Heart right ventricle (tissue), 16 donors: ENCODE results near the gene MAD2L1BP. TPM values are rescaled to one million over a fixed set of nuclear protein-coding genes. Genes with fewer than 3 reads are reported as not detected.

Experiments
- ATAC-seq, 8 donors: fragments of 200-7000 bp; cut with Tn5 transposase; one replicate each; pipeline ENCODE4 v1.9.1; 2020; ENCODE audit warnings: mild to moderate bottlenecking in 8 of 8, moderate library complexity in 8 of 8, moderate number of reproducible peaks in 1 of 8
- DNase-seq, 2 donors: peaks; one replicate each; pipeline ENCODE4 v3.0.0-alpha.2; 2020
- H3K27ac ChIP-seq, 10 donors: fragments of 200-600 bp; sonication (generic) in 2 of 10; one replicate each; pipeline versions ENCODE4 v1.5.0 to v1.8.0; 2020 to 2022; ENCODE audit warnings: mild to moderate bottlenecking in 3 of 10
- H3K27me3 ChIP-seq, 7 donors: fragments of 200-600 bp; one replicate each; pipeline ENCODE4 v1.8.0; 2021 to 2022; ENCODE audit warnings: mild to moderate bottlenecking in 2 of 7
- H3K36me3 ChIP-seq, 9 donors: fragments of 200-600 bp; sonication (generic) in 1 of 9; one replicate each; pipeline versions ENCODE4 v1.5.0 to v1.8.0; 2020 to 2022; ENCODE audit warnings: mild to moderate bottlenecking in 2 of 9
- H3K4me1 ChIP-seq, 9 donors: fragments of 200-600 bp; sonication (generic) in 1 of 9; one replicate each; pipeline versions ENCODE4 v1.5.0 to v1.8.0; 2020 to 2022; ENCODE audit warnings: mild to moderate bottlenecking in 4 of 9
- H3K4me3 ChIP-seq, 10 donors: fragments of 200-600 bp; sonication (generic) in 2 of 10; one replicate each; pipeline versions ENCODE4 v1.5.0 to v1.8.0; 2020 to 2022; ENCODE audit warnings: mild to moderate bottlenecking in 7 of 10, moderate library complexity in 2 of 10
- H3K9me3 ChIP-seq, 11 donors: fragments of 200-600 bp in 10 of 11; sonication (generic) in 2 of 11; one replicate each; pipeline versions ENCODE4 v1.5.0 to v1.8.0; 2013 to 2022; ENCODE audit warnings: mild to moderate bottlenecking in 2 of 11, control low read depth in 1 of 11, moderate library complexity in 1 of 11
- CTCF ChIP-seq, 9 donors: fragments of 200-600 bp; sonication (generic) in 2 of 9; IDR thresholded peaks; one replicate each; pipeline versions ENCODE4 v1.5.0 to v1.8.0; 2021 to 2022; ENCODE audit warnings: antibody characterized with exemption in 9 of 9, mild to moderate bottlenecking in 5 of 9, moderate library complexity in 1 of 9
- WGBS, 2 donors: extraction: QIAGEN DNeasy Blood & Tissue Kit; methylation state at CpG; one replicate each; pipeline ENCODE4 v1.1.7; 2013; ENCODE audit warnings: inconsistent platforms in 1 of 2; 5-methylcytosine and 5-hydroxymethylcytosine counted together
- intact Hi-C, 10 donors: fragments of 100-400 bp; cut with DNase I; formaldehyde crosslinking; loops; one replicate each; pipeline versions ENCODE4 v1.11.1 to v1.14.2; 2022
- polyA plus RNA-seq, 2 donors: library from polyadenylated mRNA; stranded (reverse); fragments of 200-250 nt; gene quantifications; one replicate each; pipeline ENCODE4 v1.2.3, GENCODE V29; 2013
- total RNA-seq, 10 donors: library from RNA; stranded (reverse); fragmentation: NEBNext Ultra II Directional in 3 of 10; extraction: Animal tissue kit (Norgen Biotek cat#: 25700) in 3 of 10; gene quantifications; one replicate each; pipeline versions ENCODE4 v1.2.1 to v1.2.4, GENCODE V29; 2021 to 2023
- donor health status: Arrhythmogenic right ventricular cardiomyopathy.
- donor health status: ischemic (EF 13 %, LVEDD 7.1; RV severe dilation, severe dysfunction).
- donor health status: healthy with polysubstance abuse.
- donor health status: DM: no; HTN: yes; CAD: no.
- donor health status: DM: no; HTN: no; CAD: no.
- donor health status: ischemic (EF 25% LVEDD 6.9; RV normal size, moderate dysfunction).
- donor health status: ischemic (EF 25% LVEDD 5.7; RV mildly dilated, moderate dysfunction).
- donor health status: healthy.
- donor health status: DM: yes; HTN: yes; CAD: no.
- donor health status: Ischemic cardiomyopathy.
- donor health status: ischemic (EF 35%, LVEDD 5.7; RV mildly dilated, moderate dysfunction).
- donor health status: nonischemic (EF 11% LVEDD 7.7; RV severe dilation, severe dysfunction).
- donor health status: DM: yes; HTN: yes; CAD: no.
- donor health status: PGD.
- donor health status: ischemic (EF 29% LVEDD 5.4; RV normal size, mild dysfunction).
- donor health status: nonischemic (EF 23%, LVEDD 6.1; RV moderate dilation, normal function).

MAD2L1BP gene
- total and polyA plus RNA-seq, 12 donors: 13.5 to 34.8 (median 28.1) TPM

GRCh38 chr6:43670623-43670986 lies 35.0 kb downstream of the MAD2L1BP start:
- DNase-seq: no peak
- Histone ChIP-seq H3K4me1 (peaks cover 26 to 49% (median 41%) of the 10 kb centered on the region in 9 donors), H3K4me3 (no peak overlapping the region), H3K27ac (peak overlapping the region in 9 of 10 donors; percentile 19 to 85 (median 79)), H3K27me3 (no peaks in the 10 kb centered on the region), H3K9me3 (no peaks in the 10 kb centered on the region), H3K36me3 (peaks cover 0 to 54% (median 33%) of the 10 kb centered on the region in 9 donors)
- intact Hi-C loops: no loop called here
- no peak for TF ChIP-seq CTCF (IDR thresholded peaks at IDR 0.05)
- 96 to 98% methylated on average over 6 of the region's 6 CpGs for WGBS, 2 donors
- no peak for ATAC-seq

DNA sequence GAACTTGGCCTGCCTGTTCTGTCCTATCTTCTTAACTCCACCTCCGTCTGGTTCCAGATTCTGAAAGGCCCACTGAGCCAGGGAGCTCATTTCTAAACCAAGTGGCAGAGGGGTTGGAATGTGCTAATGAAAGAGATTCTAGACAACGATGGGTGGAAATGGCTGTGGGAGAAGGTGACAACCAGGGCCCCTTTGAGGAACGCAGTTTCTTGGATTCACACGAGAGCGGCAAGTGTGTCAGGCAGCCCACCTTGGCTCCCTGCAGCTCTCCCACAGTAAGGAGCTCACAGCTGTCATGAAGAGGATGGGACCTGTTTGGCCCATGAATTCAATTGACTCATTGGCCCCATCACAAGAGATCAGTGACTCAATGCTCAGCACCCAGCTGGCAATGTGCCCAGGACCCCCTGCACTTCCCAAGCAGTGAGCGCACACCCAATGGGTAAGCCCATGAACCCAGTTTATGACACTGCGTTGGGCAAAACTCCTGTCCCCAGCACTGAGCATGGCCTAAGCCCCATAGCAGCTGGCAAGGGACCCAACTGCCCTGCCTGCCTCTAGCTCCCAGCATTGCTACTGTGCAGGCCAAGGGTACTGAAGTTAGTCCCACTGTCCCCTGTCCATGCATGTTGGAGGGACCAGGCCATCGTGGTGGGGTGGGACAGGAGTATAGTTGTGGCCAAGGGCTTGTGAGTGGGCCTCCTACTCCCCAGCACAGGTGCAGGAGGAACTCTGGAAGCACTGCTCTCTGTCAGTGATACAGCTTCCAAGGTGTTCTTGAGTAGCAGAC lies 35.6 kb downstream of the MAD2L1BP start:
- TF ChIP-seq CTCF (IDR thresholded peaks at IDR 0.05): no peak
- no peak for DNase-seq
- peaks cover 0 to 60% (median 34%) of the 10 kb centered on the region in 9 donors for H3K36me3 ChIP-seq
- no peak overlapping the region for H3K4me3 ChIP-seq
- no peaks in the 10 kb centered on the region for H3K9me3 ChIP-seq
- no peaks in the 10 kb centered on the region for H3K27me3 ChIP-seq
- ATAC-seq: no peak
- H3K27ac ChIP-seq: peak overlapping the region in 6 of 10 donors; percentile 65 to 85 (median 81)
- WGBS, 2 donors: 90 to 94% methylated on average over 8 of the region's 8 CpGs
- intact Hi-C loops: no loop called here
- H3K4me1 ChIP-seq: peaks cover 26 to 51% (median 41%) of the 10 kb centered on the region in 9 donors

GRCh38 chr6:43671801-43672690 lies 36.4 kb downstream of the MAD2L1BP start:
- TF ChIP-seq CTCF (IDR thresholded peaks at IDR 0.05): no peak
- no peak overlapping the region for H3K4me3 ChIP-seq
- no peak for DNase-seq
- H3K9me3 ChIP-seq: no peaks in the 10 kb centered on the region
- intact Hi-C loops: no loop called here
- H3K36me3 ChIP-seq: peaks cover 0 to 68% (median 34%) of the 10 kb centered on the region in 9 donors
- peak overlapping the region in 2 of 10 donors; percentile 5 to 85 for H3K27ac ChIP-seq
- ATAC-seq: no peak
- 83 to 87% methylated on average over 16 of the region's 16 CpGs for WGBS, 2 donors
- peaks cover 26 to 57% (median 39%) of the 10 kb centered on the region in 9 donors for H3K4me1 ChIP-seq
- H3K27me3 ChIP-seq: no peaks in the 10 kb centered on the region

DNA sequence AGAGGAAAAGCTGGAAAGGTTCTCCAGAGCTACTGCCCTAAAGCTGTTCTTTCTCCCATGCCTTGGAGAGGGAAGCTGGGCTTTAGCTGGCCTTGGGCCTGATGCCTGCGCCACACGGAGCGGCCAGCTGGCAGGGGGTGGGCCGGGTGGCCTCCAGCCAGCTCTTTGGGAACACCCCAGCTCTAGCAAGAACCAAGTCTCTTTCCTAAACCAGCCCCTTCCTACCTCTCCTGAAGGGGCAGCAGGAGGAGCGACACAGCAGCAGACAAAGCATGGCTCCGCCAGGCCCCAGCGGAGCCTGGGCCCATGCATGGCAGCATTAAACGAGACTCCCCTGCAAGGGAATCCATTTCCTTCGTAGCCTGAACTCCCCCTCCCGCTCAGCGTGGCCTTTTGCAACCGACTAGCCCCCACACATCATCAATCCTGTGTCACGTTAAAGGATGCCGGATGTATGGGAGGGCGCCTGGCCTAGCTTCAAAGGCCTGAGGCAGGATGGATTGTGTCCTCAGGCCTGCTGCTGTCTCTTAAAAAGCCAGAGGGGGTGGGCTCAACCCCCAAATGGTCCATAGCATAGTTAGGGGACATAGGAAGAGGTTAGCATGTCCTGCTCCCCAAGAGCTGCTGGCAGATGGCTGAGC lies 37.9 kb downstream of the MAD2L1BP start:
- ATAC-seq (no peak), DNase-seq (no peak)
- Histone ChIP-seq H3K36me3 (peaks cover 3 to 83% (median 45%) of the 10 kb centered on the region in 9 donors), H3K27ac (no peak overlapping the region), H3K4me3 (no peak overlapping the region), H3K4me1 (peaks cover 17 to 46% (median 24%) of the 10 kb centered on the region in 9 donors), H3K9me3 (no peaks in the 10 kb centered on the region), H3K27me3 (no peaks in the 10 kb centered on the region)
- no peak for TF ChIP-seq CTCF (IDR thresholded peaks at IDR 0.05)
- 81 to 83% methylated on average over 15 of the region's 15 CpGs for WGBS, 2 donors
- intact Hi-C loops: no loop called here
